H1 (cell line): ENCODE data around the gene PALD1. TPM values are rescaled to one million over a fixed set of nuclear protein-coding genes. Genes with fewer than 3 reads are reported as not detected.

Experiments used
- CTCF ChIA-PET: fragments of 300-600 bp; sonication (Branson Sonifier 250); formaldehyde crosslinking; loops from one replicate; lab custom pipeline; 2021; ENCODE audit not compliant: partially characterized antibody; lab: Charles Lee
- POLR2A ChIA-PET: fragments of 300-600 bp; sonication (Branson Sonifier 250); formaldehyde crosslinking; loops from one replicate; lab custom pipeline; 2021; ENCODE audit warnings: inconsistent platforms; ENCODE audit not compliant: partially characterized antibody; lab: Charles Lee
- DNase-seq, 2 experiments: peaks; one replicate each; pipeline versions ENCODE4 v3.0.0 to v3.0.0-alpha.2; 2010 to 2022; ENCODE audit warnings: low spot score in 2 of 2, low read depth in 1 of 2, mixed read lengths in 1 of 2
- FAIRE-seq: peaks from 2 replicates; lab custom pipeline; 2011; peaks lifted over from hg19 to GRCh38; lab: Jason Lieb, UNC
- H2AFZ ChIP-seq: 2 replicates; pipeline ENCODE4 v1.8.1; 2012; ENCODE audit warnings: low read length, inconsistent platforms
- H2AK5ac ChIP-seq: 2 replicates; pipeline ENCODE4 v1.6.1; 2013; ENCODE audit warnings: low read depth, low read length
- H2BK120ac ChIP-seq: replicated peaks from 2 replicates; pipeline ENCODE3; 2013; ENCODE audit warnings: low read depth, low read length, inconsistent platforms
- H2BK12ac ChIP-seq: 2 replicates; pipeline ENCODE4 v1.6.1; 2013; ENCODE audit warnings: low read depth, low read length
- H2BK15ac ChIP-seq: 2 replicates; pipeline ENCODE4 v1.6.1; 2013; ENCODE audit warnings: low read length
- H2BK20ac ChIP-seq: 2 replicates; pipeline ENCODE4 v1.6.1; 2013; ENCODE audit warnings: low read length
- H2BK5ac ChIP-seq: 2 replicates; pipeline ENCODE4 v1.6.1; 2013; ENCODE audit warnings: low read depth, low read length
- H3K14ac ChIP-seq: 2 replicates; pipeline ENCODE4 v1.6.1; 2013; ENCODE audit warnings: inconsistent platforms; ENCODE audit not compliant: insufficient read length
- H3K18ac ChIP-seq: 2 replicates; pipeline ENCODE4 v1.6.1; 2013; ENCODE audit warnings: low read length; ENCODE audit errors: extremely low read depth
- H3K23ac ChIP-seq: 2 replicates; pipeline ENCODE4 v1.6.1; 2013; ENCODE audit warnings: inconsistent platforms; ENCODE audit not compliant: insufficient read length
- H3K23me2 ChIP-seq: 2 replicates; pipeline ENCODE4 v1.6.1; 2013; ENCODE audit warnings: low read depth, low read length
- H3K27ac ChIP-seq: 2 replicates; pipeline ENCODE4 v1.6.1; 2011; ENCODE audit warnings: low read depth, low read length, inconsistent platforms
- H3K27me3 ChIP-seq, 4 experiments: replicated peaks in 1 of 4; 1 replicate in 1 of 4; 2 replicates in 3 of 4; pipeline versions ENCODE4 v1.6.1 to v1.8.1; 2011 to 2013; ENCODE audit warnings: low read length in 3 of 4, mild to moderate bottlenecking in 3 of 4, inconsistent platforms in 2 of 4, mixed read lengths in 2 of 4, moderate library complexity in 1 of 4; ENCODE audit not compliant: control insufficient read depth in 3 of 4, insufficient read depth in 3 of 4; ENCODE audit errors: extremely low read depth in 1 of 4
- H3K36me3 ChIP-seq, 4 experiments: 2 replicates each; pipeline versions ENCODE4 v1.6.1 to v1.8.1; 2011 to 2013; ENCODE audit warnings: mild to moderate bottlenecking in 4 of 4, low read length in 3 of 4, moderate library complexity in 2 of 4, control low read depth in 1 of 4, inconsistent platforms in 1 of 4; ENCODE audit not compliant: insufficient read depth in 4 of 4, control insufficient read depth in 2 of 4
- H3K4ac ChIP-seq: replicated peaks from 2 replicates; pipeline ENCODE3; 2013; ENCODE audit warnings: low read length, low read depth, mixed read lengths, inconsistent platforms; ENCODE audit not compliant: insufficient read length
- H3K4me1 ChIP-seq, 4 experiments: replicated peaks in 1 of 4; 1 replicate in 1 of 4; 2 replicates in 3 of 4; pipeline versions ENCODE4 v1.6.1 to v1.8.1; 2011 to 2013; ENCODE audit warnings: low read length in 3 of 4, inconsistent platforms in 2 of 4, mixed read lengths in 1 of 4; ENCODE audit not compliant: insufficient read depth in 4 of 4, control insufficient read depth in 3 of 4
- H3K4me2 ChIP-seq, 2 experiments: 2 replicates each; pipeline versions ENCODE4 v1.6.1 to v1.8.1; 2011 to 2013; ENCODE audit warnings: low read depth in 2 of 2, low read length in 2 of 2, control low read depth in 1 of 2, inconsistent platforms in 1 of 2, mild to moderate bottlenecking in 1 of 2; ENCODE audit not compliant: insufficient read depth in 1 of 2
- H3K4me3 ChIP-seq, 4 experiments: fragments of 200-600, 300-600 bp in 1 of 4; sonication (generic), shearing (Covaris generic), sonication (Bioruptor Twin) in 1 of 4; 2 replicates each; pipeline versions ENCODE4 v1.5.1 to v1.8.1; 2011 to 2016; ENCODE audit warnings: low read length in 4 of 4, low read depth in 3 of 4, control low read depth in 2 of 4, inconsistent platforms in 2 of 4, mild to moderate bottlenecking in 2 of 4, mixed read lengths in 1 of 4, moderate library complexity in 1 of 4; ENCODE audit not compliant: insufficient read depth in 2 of 4; ENCODE audit errors: extremely low read depth in 1 of 4
- H3K56ac ChIP-seq: replicated peaks from 2 replicates; pipeline ENCODE3; 2013; ENCODE audit warnings: low read depth, mild to moderate bottlenecking, mixed read lengths, low read length, inconsistent platforms; ENCODE audit not compliant: insufficient read length
- H3K79me1 ChIP-seq: 2 replicates; pipeline ENCODE4 v1.6.1; 2013; ENCODE audit warnings: low read depth, low read length, control low read depth
- H3K79me2 ChIP-seq, 2 experiments: 2 replicates each; pipeline versions ENCODE4 v1.6.1 to v1.8.1; 2012 to 2013; ENCODE audit warnings: low read length in 2 of 2, mild to moderate bottlenecking in 2 of 2, inconsistent platforms in 1 of 2; ENCODE audit not compliant: insufficient read depth in 2 of 2, control insufficient read depth in 1 of 2
- H3K9ac ChIP-seq, 4 experiments: replicated peaks in 1 of 4; 1 replicate in 1 of 4; 2 replicates in 3 of 4; pipeline versions ENCODE4 v1.6.1 to v1.8.1; 2011 to 2013; ENCODE audit warnings: low read depth in 3 of 4, low read length in 3 of 4, control low read depth in 2 of 4, mild to moderate bottlenecking in 2 of 4, moderate library complexity in 2 of 4, inconsistent platforms in 1 of 4; ENCODE audit errors: extremely low read depth in 1 of 4
- H3K9me3 ChIP-seq, 2 experiments: 2 replicates each; pipeline versions ENCODE4 v1.6.1 to v1.8.1; 2012 to 2013; ENCODE audit warnings: mild to moderate bottlenecking in 2 of 2, moderate library complexity in 2 of 2, control low read depth in 1 of 2, inconsistent platforms in 1 of 2, low read depth in 1 of 2, low read length in 1 of 2, mixed read lengths in 1 of 2; ENCODE audit not compliant: insufficient read depth in 2 of 2
- H4K20me1 ChIP-seq, 2 experiments: replicated peaks in 1 of 2; 2 replicates each; pipeline versions ENCODE3 to v1.8.1; 2011 to 2013; ENCODE audit warnings: inconsistent platforms in 2 of 2, low read length in 2 of 2, mild to moderate bottlenecking in 1 of 2; ENCODE audit not compliant: insufficient read depth in 2 of 2, control insufficient read depth in 1 of 2
- H4K5ac ChIP-seq: 2 replicates; pipeline ENCODE4 v1.6.1; 2013; ENCODE audit warnings: low read length, low read depth, mixed read lengths, inconsistent platforms; ENCODE audit not compliant: insufficient read length
- H4K8ac ChIP-seq: 2 replicates; pipeline ENCODE4 v1.8.0; 2013; ENCODE audit warnings: mild to moderate bottlenecking, moderate library complexity, low read length, inconsistent platforms; ENCODE audit not compliant: insufficient read depth; ENCODE audit errors: extremely low read depth
- H4K91ac ChIP-seq: replicated peaks from 2 replicates; pipeline ENCODE3; 2013; ENCODE audit warnings: low read length, mixed read lengths, inconsistent platforms; ENCODE audit not compliant: insufficient read length
- BACH1 ChIP-seq: IDR thresholded peaks from 2 replicates; pipeline ENCODE4 v1.6.1; 2012; ENCODE audit warnings: low read length, improper control_type of control experiment
- ZNF274 ChIP-seq: IDR thresholded peaks from 2 replicates; pipeline ENCODE4 v1.7.0; 2012; ENCODE audit warnings: low read length, borderline replicate concordance; ENCODE audit errors: extremely low read depth
- WGBS, 2 experiments: shearing (Covaris generic) in 1 of 2; methylation state at CpG; one replicate each; pipeline versions ENCODE4 v1.1.6 to v1.1.7; 2013 to 2015; ENCODE audit warnings: low lambda C conversion rate in 2 of 2, mixed read lengths in 2 of 2, inconsistent platforms in 1 of 2, low coverage in 1 of 2, missing lambda C conversion rate in 1 of 2; ENCODE audit not compliant: insufficient replicate concordance in 2 of 2, insufficient coverage in 1 of 2, insufficient read length in 1 of 2; ENCODE audit errors: extremely low coverage in 1 of 2, missing lambda C conversion rate in 1 of 2; 5-methylcytosine and 5-hydroxymethylcytosine counted together
- polyA plus RNA-seq, 7 experiments: library from polyadenylated mRNA; depleted of rRNA in 3 of 7; stranded (reverse) in 5 of 7; unstranded in 2 of 7; fragments of >200 nt in 5 of 7; fragments of 200-250 nt in 2 of 7; gene quantifications; 1 replicate in 5 of 7; 2 replicates in 1 of 7; 4 replicates in 1 of 7; pipeline versions ENCODE4 v1.2.1 to v1.2.3, GENCODE V29; 2011 to 2013; ENCODE audit warnings: missing spikeins in 2 of 7, mixed read lengths in 2 of 7
- total RNA-seq: library from RNA; stranded (reverse); fragmentation: NEBNext Ultra II Directional; extraction: Animal tissue kit (Norgen Biotek cat#: 25700); gene quantifications from 2 replicates; pipeline ENCODE4 v1.2.1, GENCODE V29; 2021

Gene PALD1
- total and polyA plus RNA-seq, 2 of the 8 experiments (the other 6 are each of a cell fraction or from before 2014, with no cell fraction given) = 13.3 to 32.8 TPM

DNA sequence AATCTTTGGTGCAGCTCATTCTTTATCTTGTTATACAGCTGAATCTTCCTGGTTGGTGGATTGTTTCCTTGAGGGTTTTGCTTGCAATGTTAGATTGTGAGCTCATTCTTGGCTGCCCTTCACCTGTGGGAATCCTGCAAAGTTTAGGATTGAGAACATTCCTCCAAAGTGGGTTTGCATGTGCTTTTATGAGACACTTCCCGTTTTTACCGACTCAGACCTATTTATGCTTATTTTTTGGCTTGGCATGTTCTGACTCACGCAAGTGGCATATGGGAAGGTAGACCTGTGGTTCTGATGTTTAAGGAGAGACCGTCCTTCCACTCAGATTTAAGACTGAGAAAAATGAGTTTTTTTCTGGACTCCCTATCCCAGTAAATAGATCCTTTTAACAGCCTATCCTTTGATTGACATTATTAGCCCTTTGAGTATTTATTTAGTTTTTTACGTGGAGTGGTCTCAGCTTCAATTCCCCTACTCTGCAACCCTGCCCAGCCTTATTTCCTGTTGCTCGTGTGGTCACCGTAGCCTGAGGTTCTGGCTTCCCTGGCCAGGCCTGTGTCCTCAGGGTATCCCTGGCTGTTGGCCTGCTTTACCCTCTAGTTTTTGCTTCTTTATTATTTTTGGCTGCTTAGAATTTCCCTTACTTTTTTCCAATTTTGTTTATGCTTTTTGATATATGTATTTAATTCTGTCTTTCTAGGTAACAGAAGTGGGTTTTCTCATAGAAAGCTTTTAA is 137.4 kb downstream of the PALD1 start:
- DNase-seq = peak in 1 of 2 experiments; percentile 17
- Histone ChIP-seq H3K14ac (no peak overlapping the region), H2AFZ (no peak overlapping the region), H3K56ac (no peak overlapping the region), H2BK15ac (no peak overlapping the region), H3K18ac (no peak overlapping the region), H3K4me3 (no peak overlapping the region), H3K4ac (no peak overlapping the region), H3K36me3 (no peaks in the 10 kb centered on the region), H4K8ac (no peak overlapping the region), H3K9me3 (peaks cover 7 to 9% of the 10 kb centered on the region in 2 experiments; a peak in 3 of 4 replicates), H3K79me2 (no peaks in the 10 kb centered on the region), H3K27ac (no peak overlapping the region), H3K27me3 (no peaks in the 10 kb centered on the region; a peak in 1 of 7 replicates), H2BK12ac (no peak overlapping the region; the same call in 1 of the 2 replicates), H3K23me2 (no peaks in the 10 kb centered on the region), H2BK120ac (no peak overlapping the region), H2BK20ac (no peak overlapping the region), H2AK5ac (no peak overlapping the region), H4K20me1 (no peaks in the 10 kb centered on the region), H4K5ac (no peak overlapping the region), H3K9ac (no peak overlapping the region), H3K4me2 (no peak overlapping the region), H3K79me1 (no peaks in the 10 kb centered on the region), H3K23ac (no peak overlapping the region), H2BK5ac (no peak overlapping the region), H4K91ac (no peak overlapping the region), H3K4me1 (no peaks in the 10 kb centered on the region)
- FAIRE-seq = no peak
- ChIA-PET CTCF (interaction anchor here (0.9 to 4.1 kb wide), 6 partner anchors 15 to 263 kb away, joined by 3 to 25 read pairs (median 4); no protein-coding TSS in a partner anchor), POLR2A (no interaction called here)
- 93% methylated on average over 7 of the region's 7 CpGs; no CpG with 5 or more reads in 1 of the 2 experiments for WGBS, 2 experiments
- TF ChIP-seq ZNF274 (no peak), BACH1 (no peak)
